Activated CD8-positive, alpha-beta memory T cell treated with anti-CD3 and anti-CD28 coated beads, Interleukin-2, amount 50 U/mL, for 4 hours (primary cell): ENCODE measurements around the gene KCNMA1.
"Not testable (repeated sequence)": the region's sequence is repeated elsewhere in the genome, so short reads cannot be mapped to it uniquely, and the experiment has no call there.

Source experiments
- DNase-seq: peaks from one replicate; pipeline ENCODE4 v3.0.0-alpha.2; 2020

KCNMA1 gene

GRCh38 chr10:77602913-77603533 lies 34.6 kb downstream of the KCNMA1 start:
- no peak for DNase-seq

- DNase-seq, result no peak
Observed at GRCh38 chr10:77602231-77602912, 35.2 kb downstream of the KCNMA1 start.

GRCh38 chr10:77601488-77601887 lies 36.1 kb downstream of the KCNMA1 start:
- DNase-seq, result no peak

GRCh38 chr10:77600640-77601039 lies 37.0 kb downstream of the KCNMA1 start:
- DNase-seq, result no peak

GRCh38 chr10:77599651-77600050 lies 38.0 kb downstream of the KCNMA1 start:
- DNase-seq, result no peak

GRCh38 chr10:77598606-77599005 lies 39.0 kb downstream of the KCNMA1 start:
- no peak for DNase-seq

GRCh38 chr10:77597560-77597959 lies 40.0 kb downstream of the KCNMA1 start:
- no peak for DNase-seq

GRCh38 chr10:77594471-77594783 lies 43.2 kb downstream of the KCNMA1 start:
- no peak for DNase-seq

- DNase-seq, result no peak
Observed at GRCh38 chr10:77593771-77594470, 43.7 kb downstream of the KCNMA1 start.

GRCh38 chr10:77592946-77593636 lies 44.5 kb downstream of the KCNMA1 start:
- no peak for DNase-seq

- no peak for DNase-seq
Observed at GRCh38 chr10:77592510-77592909, 45.1 kb downstream of the KCNMA1 start.

GRCh38 chr10:77591238-77591880 lies 46.2 kb downstream of the KCNMA1 start:
- no peak for DNase-seq

GRCh38 chr10:77590344-77591237 lies 47.0 kb downstream of the KCNMA1 start:
- DNase-seq, result no peak

GRCh38 chr10:77589703-77590102 lies 47.9 kb downstream of the KCNMA1 start:
- not testable (repeated sequence) for DNase-seq

GRCh38 chr10:77588886-77589285 lies 48.7 kb downstream of the KCNMA1 start:
- no peak for DNase-seq

GRCh38 chr10:77587416-77587790 lies 50.2 kb downstream of the KCNMA1 start:
- no peak for DNase-seq

- no peak for DNase-seq
Observed at GRCh38 chr10:77586719-77587415, 50.7 kb downstream of the KCNMA1 start.

GRCh38 chr10:77584938-77585337 lies 52.7 kb downstream of the KCNMA1 start:
- DNase-seq, result no peak

- DNase-seq, result no peak
Observed at GRCh38 chr10:77583527-77583926, 54.1 kb downstream of the KCNMA1 start.

- DNase-seq, result no peak
Observed at GRCh38 chr10:77582710-77583115, 54.9 kb downstream of the KCNMA1 start.

- no peak for DNase-seq
Observed at GRCh38 chr10:77581738-77582137, 55.9 kb downstream of the KCNMA1 start.

- DNase-seq, result no peak
Observed at GRCh38 chr10:77580482-77580881, 57.1 kb downstream of the KCNMA1 start.
